ENCODE measurements around the gene MAPKAPK2.

GRCh38 chr1:206702803-206703202 lies 18.1 kb downstream of the MAPKAPK2 start:
- TF ChIP-seq SP1 (IDR thresholded peaks at IDR 0.05; ENCODE audit: low read depth) (no peak), CTCF (IDR thresholded peaks at IDR 0.05 in 2 of 3, conservative IDR thresholded peaks at IDR 0.05 in 1 of 3; ENCODE audit: borderline replicate concordance in 1 of 3, insufficient read depth in 1 of 3, low read depth in 2 of 3, low read length in 2 of 3) (no peak), CBX3 (IDR thresholded peaks at IDR 0.05; ENCODE audit: low read depth) (no peak), ZBTB33 (IDR thresholded peaks at IDR 0.05; ENCODE audit: extremely low read depth, insufficient replicate concordance, low read length) (no peak), ZFX (IDR thresholded peaks at IDR 0.05) (no peak), SIN3A (IDR thresholded peaks at IDR 0.05; ENCODE audit: low read depth) (no peak), POLR2A (IDR thresholded peaks at IDR 0.05; ENCODE audit: borderline replicate concordance, extremely low read depth, insufficient read depth, insufficient read length) (no peak), EGR1 (IDR thresholded peaks at IDR 0.05; ENCODE audit: low read depth) (no peak), EZH2 (IDR thresholded peaks at IDR 0.05) (no peak), ZNF274 (IDR thresholded peaks at IDR 0.05; ENCODE audit: low read depth, low read length) (no peak), EZH2phosphoT487 (IDR thresholded peaks at IDR 0.05; ENCODE audit: borderline replicate concordance) (no peak)
- TF ChIP-seq, protein P1, sequence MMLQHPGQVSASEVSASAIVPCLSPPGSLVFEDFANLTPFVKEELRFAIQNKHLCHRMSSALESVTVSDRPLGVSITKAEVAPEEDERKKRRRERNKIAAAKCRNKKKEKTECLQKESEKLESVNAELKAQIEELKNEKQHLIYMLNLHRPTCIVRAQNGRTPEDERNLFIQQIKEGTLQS (IDR thresholded peaks at IDR 0.05), result no peak
